Uterus (tissue), 2 donors: ENCODE results near the gene UCK2.

Source experiments
- POLR2A ChIP-seq, 2 donors: fragments of 450-650 bp; IDR thresholded peaks; one replicate each; pipeline ENCODE4 v1.6.1; 2016; ENCODE audit warnings: antibody characterized with exemption in 2 of 2, mild to moderate bottlenecking in 1 of 2, moderate library complexity in 1 of 2
- TF ChIP-seq, protein P1 (sequence below), 4 experiments: fragments of 200-600 bp in 2 of 4; fragments of 450-650 bp in 2 of 4; sonication (generic) in 2 of 4; IDR thresholded peaks; one replicate each; pipeline ENCODE4 v1.5.1; 2016 to 2019; ENCODE audit warnings: antibody characterized with exemption in 4 of 4, mild to moderate bottlenecking in 2 of 4, moderate library complexity in 1 of 4

GRCh38 chr1:165869343-165869742 lies 41.9 kb downstream of the UCK2 start:
- TF ChIP-seq POLR2A (IDR thresholded peaks at IDR 0.05), result no peak
- TF ChIP-seq, protein P1, sequence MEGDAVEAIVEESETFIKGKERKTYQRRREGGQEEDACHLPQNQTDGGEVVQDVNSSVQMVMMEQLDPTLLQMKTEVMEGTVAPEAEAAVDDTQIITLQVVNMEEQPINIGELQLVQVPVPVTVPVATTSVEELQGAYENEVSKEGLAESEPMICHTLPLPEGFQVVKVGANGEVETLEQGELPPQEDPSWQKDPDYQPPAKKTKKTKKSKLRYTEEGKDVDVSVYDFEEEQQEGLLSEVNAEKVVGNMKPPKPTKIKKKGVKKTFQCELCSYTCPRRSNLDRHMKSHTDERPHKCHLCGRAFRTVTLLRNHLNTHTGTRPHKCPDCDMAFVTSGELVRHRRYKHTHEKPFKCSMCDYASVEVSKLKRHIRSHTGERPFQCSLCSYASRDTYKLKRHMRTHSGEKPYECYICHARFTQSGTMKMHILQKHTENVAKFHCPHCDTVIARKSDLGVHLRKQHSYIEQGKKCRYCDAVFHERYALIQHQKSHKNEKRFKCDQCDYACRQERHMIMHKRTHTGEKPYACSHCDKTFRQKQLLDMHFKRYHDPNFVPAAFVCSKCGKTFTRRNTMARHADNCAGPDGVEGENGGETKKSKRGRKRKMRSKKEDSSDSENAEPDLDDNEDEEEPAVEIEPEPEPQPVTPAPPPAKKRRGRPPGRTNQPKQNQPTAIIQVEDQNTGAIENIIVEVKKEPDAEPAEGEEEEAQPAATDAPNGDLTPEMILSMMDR (IDR thresholded peaks at IDR 0.05), result no peak
